ENCODE results near the gene LSM3. TPM values are rescaled to one million over a fixed set of nuclear protein-coding genes. Genes with fewer than 3 reads are reported as not detected.

Gene LSM3
- total RNA-seq, 1 experiment from 2014 or later = 17.4 TPM

DNA sequence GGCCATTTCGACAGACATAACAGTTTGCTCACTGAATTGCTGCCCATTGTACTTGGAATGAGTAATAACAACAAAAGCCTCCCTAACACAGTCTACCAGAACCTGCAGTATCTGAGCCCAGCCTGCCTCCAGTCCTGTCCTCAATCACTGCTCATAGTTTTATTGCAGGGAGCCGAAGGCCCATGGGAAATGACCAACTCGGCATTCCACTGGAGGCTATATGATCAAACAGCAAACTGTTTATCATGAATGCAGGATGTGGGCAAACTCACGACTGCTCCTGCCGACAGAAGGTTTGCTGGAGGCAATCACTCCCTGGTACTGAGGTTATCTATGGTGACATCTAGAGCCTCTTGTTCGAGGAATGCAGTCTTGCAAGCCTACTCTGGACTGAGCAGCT is 46.3 kb downstream of the LSM3 start:
- ATAC-seq (no peak), DNase-seq (ENCODE audit: low read depth, low spot score) (no peak)
- no peaks in the 10 kb centered on the region for H3K9me3 ChIP-seq (ENCODE audit: control insufficient read depth in 1 of 2, insufficient read depth in 1 of 2, low read depth in 1 of 2, low read length in 2 of 2)
- H3K79me2 ChIP-seq (ENCODE audit: insufficient read depth, low read length) = no peaks in the 10 kb centered on the region
- RAD21 ChIA-PET (ENCODE audit: low non-redundant PET in 1 of 2, low total read pairs in 2 of 2, uncharacterized antibody in 2 of 2, unreplicated experiment in 2 of 2) = no interaction called here
- H2AFZ ChIP-seq (ENCODE audit: low read depth, low read length, poor library complexity, severe bottlenecking) = no peak overlapping the region
- H4K20me1 ChIP-seq (ENCODE audit: insufficient read depth) = no peaks in the 10 kb centered on the region
- H3K9me2 ChIP-seq (ENCODE audit: insufficient read depth) = no peaks in the 10 kb centered on the region
- CTCF ChIA-PET = no interaction called here
- intact Hi-C loops (cut with micrococcal nuclease) = no loop called here
- H3K9ac ChIP-seq (ENCODE audit: low read length) = no peak overlapping the region
- no peaks in the 10 kb centered on the region for H3K4me1 ChIP-seq (ENCODE audit: control insufficient read depth in 1 of 2, insufficient read depth in 2 of 2, low read length in 2 of 2)
- H3K36me3 ChIP-seq (ENCODE audit: control insufficient read depth in 1 of 2, insufficient read depth in 2 of 2, low read length in 2 of 2) = no peaks in the 10 kb centered on the region
- BruUV-seq (replicated peaks) = no TSS peak
- no peaks in the 10 kb centered on the region for H3K27me3 ChIP-seq (ENCODE audit: insufficient read depth, low read length)
- POLR2A ChIA-PET = no interaction called here
- no peak overlapping the region for H3K4me2 ChIP-seq (ENCODE audit: low read length)
- no peak overlapping the region for H3K27ac ChIP-seq (ENCODE audit: low read depth, low read length)
- no peak overlapping the region for H3K4me3 ChIP-seq (replicated peaks in 1 of 2; ENCODE audit: low read depth in 1 of 2, low read length in 2 of 2)
- no peak for TF ChIP-seq CEBPB (IDR thresholded peaks at IDR 0.05; ENCODE audit: low read depth)
- TF ChIP-seq, protein P1, sequence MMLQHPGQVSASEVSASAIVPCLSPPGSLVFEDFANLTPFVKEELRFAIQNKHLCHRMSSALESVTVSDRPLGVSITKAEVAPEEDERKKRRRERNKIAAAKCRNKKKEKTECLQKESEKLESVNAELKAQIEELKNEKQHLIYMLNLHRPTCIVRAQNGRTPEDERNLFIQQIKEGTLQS (IDR thresholded peaks at IDR 0.05) = no peak
- no peak for TF ChIP-seq SIN3A (IDR thresholded peaks at IDR 0.05; ENCODE audit: low read depth)
- TF ChIP-seq POLR2A (IDR thresholded peaks at IDR 0.05; ENCODE audit: borderline replicate concordance, extremely low read depth, insufficient read depth, insufficient read length) = no peak
- TF ChIP-seq ELF1 (IDR thresholded peaks at IDR 0.05; ENCODE audit: borderline replicate concordance, low read depth) = no peak
- TF ChIP-seq EZH2phosphoT487 (IDR thresholded peaks at IDR 0.05; ENCODE audit: borderline replicate concordance) = no peak
- TF ChIP-seq CBX3 (IDR thresholded peaks at IDR 0.05; ENCODE audit: low read depth) = no peak
- TF ChIP-seq FOSL1 (IDR thresholded peaks at IDR 0.05; ENCODE audit: low read depth) = no peak
- TF ChIP-seq EGR1 (IDR thresholded peaks at IDR 0.05; ENCODE audit: low read depth) = no peak
- TF ChIP-seq TCF7L2 (IDR thresholded peaks at IDR 0.05; ENCODE audit: borderline replicate concordance, extremely low read depth, insufficient read depth, insufficient read length) = no peak
- TF ChIP-seq, protein P2, sequence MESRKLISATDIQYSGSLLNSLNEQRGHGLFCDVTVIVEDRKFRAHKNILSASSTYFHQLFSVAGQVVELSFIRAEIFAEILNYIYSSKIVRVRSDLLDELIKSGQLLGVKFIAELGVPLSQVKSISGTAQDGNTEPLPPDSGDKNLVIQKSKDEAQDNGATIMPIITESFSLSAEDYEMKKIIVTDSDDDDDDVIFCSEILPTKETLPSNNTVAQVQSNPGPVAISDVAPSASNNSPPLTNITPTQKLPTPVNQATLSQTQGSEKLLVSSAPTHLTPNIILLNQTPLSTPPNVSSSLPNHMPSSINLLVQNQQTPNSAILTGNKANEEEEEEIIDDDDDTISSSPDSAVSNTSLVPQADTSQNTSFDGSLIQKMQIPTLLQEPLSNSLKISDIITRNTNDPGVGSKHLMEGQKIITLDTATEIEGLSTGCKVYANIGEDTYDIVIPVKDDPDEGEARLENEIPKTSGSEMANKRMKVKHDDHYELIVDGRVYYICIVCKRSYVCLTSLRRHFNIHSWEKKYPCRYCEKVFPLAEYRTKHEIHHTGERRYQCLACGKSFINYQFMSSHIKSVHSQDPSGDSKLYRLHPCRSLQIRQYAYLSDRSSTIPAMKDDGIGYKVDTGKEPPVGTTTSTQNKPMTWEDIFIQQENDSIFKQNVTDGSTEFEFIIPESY (IDR thresholded peaks at IDR 0.05; ENCODE audit: extremely low read depth, insufficient replicate concordance, low read length) = no peak
- TF ChIP-seq YY1 (IDR thresholded peaks at IDR 0.05; ENCODE audit: extremely low read depth, insufficient replicate concordance, low read depth, low read length) = no peak
- no peak for TF ChIP-seq SP1 (IDR thresholded peaks at IDR 0.05; ENCODE audit: low read depth)
- TF ChIP-seq, protein P3, sequence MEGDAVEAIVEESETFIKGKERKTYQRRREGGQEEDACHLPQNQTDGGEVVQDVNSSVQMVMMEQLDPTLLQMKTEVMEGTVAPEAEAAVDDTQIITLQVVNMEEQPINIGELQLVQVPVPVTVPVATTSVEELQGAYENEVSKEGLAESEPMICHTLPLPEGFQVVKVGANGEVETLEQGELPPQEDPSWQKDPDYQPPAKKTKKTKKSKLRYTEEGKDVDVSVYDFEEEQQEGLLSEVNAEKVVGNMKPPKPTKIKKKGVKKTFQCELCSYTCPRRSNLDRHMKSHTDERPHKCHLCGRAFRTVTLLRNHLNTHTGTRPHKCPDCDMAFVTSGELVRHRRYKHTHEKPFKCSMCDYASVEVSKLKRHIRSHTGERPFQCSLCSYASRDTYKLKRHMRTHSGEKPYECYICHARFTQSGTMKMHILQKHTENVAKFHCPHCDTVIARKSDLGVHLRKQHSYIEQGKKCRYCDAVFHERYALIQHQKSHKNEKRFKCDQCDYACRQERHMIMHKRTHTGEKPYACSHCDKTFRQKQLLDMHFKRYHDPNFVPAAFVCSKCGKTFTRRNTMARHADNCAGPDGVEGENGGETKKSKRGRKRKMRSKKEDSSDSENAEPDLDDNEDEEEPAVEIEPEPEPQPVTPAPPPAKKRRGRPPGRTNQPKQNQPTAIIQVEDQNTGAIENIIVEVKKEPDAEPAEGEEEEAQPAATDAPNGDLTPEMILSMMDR (IDR thresholded peaks at IDR 0.05 in 2 of 3, conservative IDR thresholded peaks at IDR 0.05 in 1 of 3; ENCODE audit: borderline replicate concordance in 1 of 3, insufficient read depth in 1 of 3, low read depth in 2 of 3, low read length in 2 of 3) = no peak
- TF ChIP-seq SRF (IDR thresholded peaks at IDR 0.05; ENCODE audit: low read depth) = no peak
- TF ChIP-seq EZH2 (IDR thresholded peaks at IDR 0.05) = no peak

Data from HCT116 (cell line).